ENCODE results near the gene UMAD1. TPM values are rescaled to one million over a fixed set of nuclear protein-coding genes. Genes with fewer than 3 reads are reported as not detected.

UMAD1 gene
- total and polyA plus RNA-seq, 2 experiments from 2014 or later, result 8.4 to 12.4 TPM

DNA sequence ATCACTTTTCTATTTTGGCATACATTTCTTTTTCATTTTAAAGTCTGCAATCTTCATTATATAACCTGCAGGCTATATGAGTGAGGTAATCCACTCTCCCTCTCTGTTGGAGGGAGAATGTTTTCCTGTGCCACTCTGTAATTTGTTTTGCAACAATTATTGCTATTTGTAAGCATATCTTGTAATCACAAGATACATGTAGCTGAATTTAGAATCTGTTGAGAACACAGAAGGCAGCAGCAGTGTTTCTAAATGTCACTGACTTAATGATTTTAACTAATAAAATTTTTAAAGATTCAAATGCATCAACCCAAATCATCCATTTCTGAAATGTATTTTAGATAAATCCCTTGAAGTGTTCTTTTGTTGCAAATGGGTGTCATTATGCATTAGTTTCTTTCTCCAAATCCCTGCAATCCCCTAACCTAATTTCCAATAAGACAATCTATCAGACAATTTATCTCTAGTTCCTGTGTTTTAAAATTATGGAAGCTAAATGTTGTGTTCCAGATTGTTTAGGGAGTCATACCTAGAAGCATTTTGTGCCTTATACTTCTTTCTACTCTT, 19.8 kb upstream of the UMAD1 start (continued):
- TF ChIP-seq EZH2 (IDR thresholded peaks at IDR 0.05; ENCODE audit: low read depth, unreplicated experiment) (no peak), EZH2phosphoT487 (IDR thresholded peaks at IDR 0.05; ENCODE audit: unreplicated experiment) (no peak), NANOG (IDR thresholded peaks at IDR 0.05; ENCODE audit: borderline replicate concordance) (no peak), STAT1 (IDR thresholded peaks at IDR 0.05; ENCODE audit: unreplicated experiment) (no peak), ZNF331 (CRISPR knock-in tag; IDR thresholded peaks at IDR 0.05; ENCODE audit: low read depth) (no peak), JUNB (IDR thresholded peaks at IDR 0.05; ENCODE audit: unreplicated experiment) (no peak)
- TF ChIP-seq, protein P1, sequence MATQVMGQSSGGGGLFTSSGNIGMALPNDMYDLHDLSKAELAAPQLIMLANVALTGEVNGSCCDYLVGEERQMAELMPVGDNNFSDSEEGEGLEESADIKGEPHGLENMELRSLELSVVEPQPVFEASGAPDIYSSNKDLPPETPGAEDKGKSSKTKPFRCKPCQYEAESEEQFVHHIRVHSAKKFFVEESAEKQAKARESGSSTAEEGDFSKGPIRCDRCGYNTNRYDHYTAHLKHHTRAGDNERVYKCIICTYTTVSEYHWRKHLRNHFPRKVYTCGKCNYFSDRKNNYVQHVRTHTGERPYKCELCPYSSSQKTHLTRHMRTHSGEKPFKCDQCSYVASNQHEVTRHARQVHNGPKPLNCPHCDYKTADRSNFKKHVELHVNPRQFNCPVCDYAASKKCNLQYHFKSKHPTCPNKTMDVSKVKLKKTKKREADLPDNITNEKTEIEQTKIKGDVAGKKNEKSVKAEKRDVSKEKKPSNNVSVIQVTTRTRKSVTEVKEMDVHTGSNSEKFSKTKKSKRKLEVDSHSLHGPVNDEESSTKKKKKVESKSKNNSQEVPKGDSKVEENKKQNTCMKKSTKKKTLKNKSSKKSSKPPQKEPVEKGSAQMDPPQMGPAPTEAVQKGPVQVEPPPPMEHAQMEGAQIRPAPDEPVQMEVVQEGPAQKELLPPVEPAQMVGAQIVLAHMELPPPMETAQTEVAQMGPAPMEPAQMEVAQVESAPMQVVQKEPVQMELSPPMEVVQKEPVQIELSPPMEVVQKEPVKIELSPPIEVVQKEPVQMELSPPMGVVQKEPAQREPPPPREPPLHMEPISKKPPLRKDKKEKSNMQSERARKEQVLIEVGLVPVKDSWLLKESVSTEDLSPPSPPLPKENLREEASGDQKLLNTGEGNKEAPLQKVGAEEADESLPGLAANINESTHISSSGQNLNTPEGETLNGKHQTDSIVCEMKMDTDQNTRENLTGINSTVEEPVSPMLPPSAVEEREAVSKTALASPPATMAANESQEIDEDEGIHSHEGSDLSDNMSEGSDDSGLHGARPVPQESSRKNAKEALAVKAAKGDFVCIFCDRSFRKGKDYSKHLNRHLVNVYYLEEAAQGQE (IDR thresholded peaks at IDR 0.05; ENCODE audit: unreplicated experiment), result no peak
- TF ChIP-seq, protein P2, sequence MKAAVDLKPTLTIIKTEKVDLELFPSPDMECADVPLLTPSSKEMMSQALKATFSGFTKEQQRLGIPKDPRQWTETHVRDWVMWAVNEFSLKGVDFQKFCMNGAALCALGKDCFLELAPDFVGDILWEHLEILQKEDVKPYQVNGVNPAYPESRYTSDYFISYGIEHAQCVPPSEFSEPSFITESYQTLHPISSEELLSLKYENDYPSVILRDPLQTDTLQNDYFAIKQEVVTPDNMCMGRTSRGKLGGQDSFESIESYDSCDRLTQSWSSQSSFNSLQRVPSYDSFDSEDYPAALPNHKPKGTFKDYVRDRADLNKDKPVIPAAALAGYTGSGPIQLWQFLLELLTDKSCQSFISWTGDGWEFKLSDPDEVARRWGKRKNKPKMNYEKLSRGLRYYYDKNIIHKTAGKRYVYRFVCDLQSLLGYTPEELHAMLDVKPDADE (IDR thresholded peaks at IDR 0.05), result no peak

DNA sequence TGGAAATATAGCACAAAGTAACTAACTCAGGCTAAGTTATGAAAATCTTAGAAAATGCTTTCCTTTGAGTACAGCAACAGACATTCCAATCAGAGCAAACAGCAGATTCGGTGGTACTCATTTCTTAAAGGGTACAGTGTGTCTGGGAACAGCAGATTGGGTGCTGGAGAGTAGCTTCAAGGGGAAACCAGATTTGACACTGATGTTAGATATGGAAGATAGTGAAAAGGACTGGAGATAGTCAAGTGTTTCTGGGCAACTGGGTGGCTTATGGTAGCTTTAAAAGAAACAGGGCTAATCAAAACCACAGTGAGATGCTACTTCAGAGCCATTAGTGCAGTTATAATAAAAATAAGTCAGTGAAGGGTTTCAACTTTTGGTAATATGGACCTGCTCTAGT, 12.1 kb upstream of the UMAD1 start:
- H3K27me3 ChIP-seq (ENCODE audit: insufficient read depth), result no peaks in the 10 kb centered on the region
- no peak overlapping the region for H3K27ac Mint-ChIP-seq
- H3K27ac ChIP-seq (ENCODE audit: low read depth), result no peak overlapping the region
- H3K36me3 ChIP-seq (ENCODE audit: insufficient read depth), result peaks cover 10% of the 10 kb centered on the region; the same call in 1 of the 2 replicates
- H4K20me1 ChIP-seq (replicated peaks; ENCODE audit: insufficient read depth), result no peaks in the 10 kb centered on the region
- no peak overlapping the region for H3K4me3 Mint-ChIP-seq
- no peak for ATAC-seq
- DNase-seq (ENCODE audit: low spot score), result no peak
- H2AFZ ChIP-seq, result 0 out of 2 replicates have a peak overlapping the region, but pooled peaks have one; percentile 18
- H3K4me1 ChIP-seq (ENCODE audit: insufficient read depth), result no peaks in the 10 kb centered on the region
- H3K4me1 Mint-ChIP-seq, result no peaks in the 10 kb centered on the region
- H3K36me3 Mint-ChIP-seq (ENCODE audit: low read depth), result peaks cover 50% of the 10 kb centered on the region
- H3K4me2 ChIP-seq, result no peak overlapping the region
- H3K79me2 ChIP-seq (replicated peaks; ENCODE audit: insufficient read depth), result no peaks in the 10 kb centered on the region
- no peak overlapping the region for H3K4me3 ChIP-seq
- no peaks in the 10 kb centered on the region for H3K27me3 Mint-ChIP-seq (ENCODE audit: insufficient read depth, low read depth, poor library complexity)
- H3K9me3 Mint-ChIP-seq, result peaks cover 51% of the 10 kb centered on the region
- H3F3A ChIP-seq (replicated peaks; ENCODE audit: low read depth), result no peaks in the 10 kb centered on the region
- H3K9me2 ChIP-seq (ENCODE audit: insufficient read depth), result 0 out of 2 replicates have a peak, but pooled peaks cover 5% of the 10 kb centered on the region
- TF ChIP-seq, protein P3, sequence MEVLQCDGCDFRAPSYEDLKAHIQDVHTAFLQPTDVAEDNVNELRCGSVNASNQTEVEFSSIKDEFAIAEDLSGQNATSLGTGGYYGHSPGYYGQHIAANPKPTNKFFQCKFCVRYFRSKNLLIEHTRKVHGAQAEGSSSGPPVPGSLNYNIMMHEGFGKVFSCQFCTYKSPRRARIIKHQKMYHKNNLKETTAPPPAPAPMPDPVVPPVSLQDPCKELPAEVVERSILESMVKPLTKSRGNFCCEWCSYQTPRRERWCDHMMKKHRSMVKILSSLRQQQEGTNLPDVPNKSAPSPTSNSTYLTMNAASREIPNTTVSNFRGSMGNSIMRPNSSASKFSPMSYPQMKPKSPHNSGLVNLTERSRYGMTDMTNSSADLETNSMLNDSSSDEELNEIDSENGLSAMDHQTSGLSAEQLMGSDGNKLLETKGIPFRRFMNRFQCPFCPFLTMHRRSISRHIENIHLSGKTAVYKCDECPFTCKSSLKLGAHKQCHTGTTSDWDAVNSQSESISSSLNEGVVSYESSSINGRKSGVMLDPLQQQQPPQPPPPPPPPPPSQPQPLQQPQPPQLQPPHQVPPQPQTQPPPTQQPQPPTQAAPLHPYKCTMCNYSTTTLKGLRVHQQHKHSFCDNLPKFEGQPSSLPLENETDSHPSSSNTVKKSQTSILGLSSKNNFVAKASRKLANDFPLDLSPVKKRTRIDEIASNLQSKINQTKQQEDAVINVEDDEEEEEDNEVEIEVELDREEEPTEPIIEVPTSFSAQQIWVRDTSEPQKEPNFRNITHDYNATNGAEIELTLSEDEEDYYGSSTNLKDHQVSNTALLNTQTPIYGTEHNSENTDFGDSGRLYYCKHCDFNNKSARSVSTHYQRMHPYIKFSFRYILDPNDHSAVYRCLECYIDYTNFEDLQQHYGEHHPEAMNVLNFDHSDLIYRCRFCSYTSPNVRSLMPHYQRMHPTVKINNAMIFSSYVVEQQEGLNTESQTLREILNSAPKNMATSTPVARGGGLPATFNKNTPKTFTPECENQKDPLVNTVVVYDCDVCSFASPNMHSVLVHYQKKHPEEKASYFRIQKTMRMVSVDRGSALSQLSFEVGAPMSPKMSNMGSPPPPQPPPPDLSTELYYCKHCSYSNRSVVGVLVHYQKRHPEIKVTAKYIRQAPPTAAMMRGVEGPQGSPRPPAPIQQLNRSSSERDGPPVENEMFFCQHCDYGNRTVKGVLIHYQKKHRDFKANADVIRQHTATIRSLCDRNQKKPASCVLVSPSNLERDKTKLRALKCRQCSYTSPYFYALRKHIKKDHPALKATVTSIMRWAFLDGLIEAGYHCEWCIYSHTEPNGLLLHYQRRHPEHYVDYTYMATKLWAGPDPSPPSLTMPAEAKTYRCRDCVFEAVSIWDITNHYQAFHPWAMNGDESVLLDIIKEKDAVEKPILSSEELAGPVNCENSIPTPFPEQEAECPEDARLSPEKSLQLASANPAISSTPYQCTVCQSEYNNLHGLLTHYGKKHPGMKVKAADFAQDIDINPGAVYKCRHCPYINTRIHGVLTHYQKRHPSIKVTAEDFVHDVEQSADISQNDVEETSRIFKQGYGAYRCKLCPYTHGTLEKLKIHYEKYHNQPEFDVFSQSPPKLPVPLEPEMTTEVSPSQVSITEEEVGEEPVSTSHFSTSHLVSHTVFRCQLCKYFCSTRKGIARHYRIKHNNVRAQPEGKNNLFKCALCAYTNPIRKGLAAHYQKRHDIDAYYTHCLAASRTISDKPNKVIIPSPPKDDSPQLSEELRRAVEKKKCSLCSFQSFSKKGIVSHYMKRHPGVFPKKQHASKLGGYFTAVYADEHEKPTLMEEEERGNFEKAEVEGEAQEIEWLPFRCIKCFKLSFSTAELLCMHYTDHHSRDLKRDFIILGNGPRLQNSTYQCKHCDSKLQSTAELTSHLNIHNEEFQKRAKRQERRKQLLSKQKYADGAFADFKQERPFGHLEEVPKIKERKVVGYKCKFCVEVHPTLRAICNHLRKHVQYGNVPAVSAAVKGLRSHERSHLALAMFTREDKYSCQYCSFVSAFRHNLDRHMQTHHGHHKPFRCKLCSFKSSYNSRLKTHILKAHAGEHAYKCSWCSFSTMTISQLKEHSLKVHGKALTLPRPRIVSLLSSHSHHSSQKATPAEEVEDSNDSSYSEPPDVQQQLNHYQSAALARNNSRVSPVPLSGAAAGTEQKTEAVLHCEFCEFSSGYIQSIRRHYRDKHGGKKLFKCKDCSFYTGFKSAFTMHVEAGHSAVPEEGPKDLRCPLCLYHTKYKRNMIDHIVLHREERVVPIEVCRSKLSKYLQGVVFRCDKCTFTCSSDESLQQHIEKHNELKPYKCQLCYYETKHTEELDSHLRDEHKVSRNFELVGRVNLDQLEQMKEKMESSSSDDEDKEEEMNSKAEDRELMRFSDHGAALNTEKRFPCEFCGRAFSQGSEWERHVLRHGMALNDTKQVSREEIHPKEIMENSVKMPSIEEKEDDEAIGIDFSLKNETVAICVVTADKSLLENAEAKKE (CRISPR knock-in tag; IDR thresholded peaks at IDR 0.05), result no peak
- TF ChIP-seq POLR2AphosphoS5 (IDR thresholded peaks at IDR 0.05; ENCODE audit: low read depth) (no peak), EZH2 (IDR thresholded peaks at IDR 0.05; ENCODE audit: low read depth, unreplicated experiment) (no peak), STAT1 (IDR thresholded peaks at IDR 0.05; ENCODE audit: unreplicated experiment) (no peak)
- TF ChIP-seq, protein P1 (IDR thresholded peaks at IDR 0.05; ENCODE audit: unreplicated experiment), result no peak
